Gastrocnemius medialis (tissue), 4 donors: Measurements from ENCODE around the gene P2RX2. TPM values are rescaled to one million over a fixed set of nuclear protein-coding genes. Genes with fewer than 3 reads are reported as not detected.

ENCODE experiments used
- ATAC-seq, 2 donors: fragments of 150-250 bp; one replicate each; pipeline ENCODE4 v1.9.1; 2016
- DNase-seq, 2 donors: peaks; one replicate each; pipeline ENCODE4 v3.0.0-alpha.2; 2019
- H3K27ac ChIP-seq, 4 donors: fragments of 200-600 bp; sonication (generic); 1 replicate in 1 of 4; 2 replicates in 3 of 4; pipeline ENCODE4 v1.5.1; 2016 to 2018; ENCODE audit warnings: mild to moderate bottlenecking in 2 of 4, moderate library complexity in 1 of 4
- H3K27me3 ChIP-seq, 3 donors: fragments of 200-600 bp; sonication (generic) in 2 of 3; 1 replicate in 1 of 3; 2 replicates in 2 of 3; pipeline versions ENCODE4 v1.5.1 to v1.6.0; 2016 to 2019; ENCODE audit warnings: mild to moderate bottlenecking in 1 of 3, moderate library complexity in 1 of 3
- H3K36me3 ChIP-seq, 2 donors: fragments of 200-600 bp; sonication (generic) in 1 of 2; one replicate each; pipeline ENCODE4 v1.5.1; 2017 to 2018
- H3K4me1 ChIP-seq, 2 donors: fragments of 200-600 bp; sonication (generic) in 1 of 2; one replicate each; pipeline ENCODE4 v1.5.1; 2016 to 2017; ENCODE audit warnings: mild to moderate bottlenecking in 2 of 2
- H3K4me3 ChIP-seq, 4 donors: fragments of 200-600 bp; sonication (generic) in 3 of 4; 1 replicate in 1 of 4; 2 replicates in 3 of 4; pipeline ENCODE4 v1.5.1; 2016 to 2019; ENCODE audit warnings: mild to moderate bottlenecking in 2 of 4
- H3K9me3 ChIP-seq, 3 donors: fragments of 200-600 bp; sonication (generic) in 2 of 3; 1 replicate in 1 of 3; 2 replicates in 2 of 3; pipeline ENCODE4 v1.5.1; 2016 to 2019
- POLR2A ChIP-seq, 2 donors: fragments of 450-650 bp; IDR thresholded peaks; one replicate each; pipeline ENCODE4 v1.6.1; 2017; ENCODE audit warnings: antibody characterized with exemption in 2 of 2, mild to moderate bottlenecking in 2 of 2, moderate library complexity in 2 of 2
- in situ Hi-C, 4 donors: fragments of 200-750 bp; cut with MboI; loops; one replicate each; pipeline versions ENCODE4 v1.15.0 to v1.8.0; 2017; ENCODE audit warnings: low sequenced_read_pairs in 4 of 4
- intact Hi-C: fragments of 100-400 bp; cut with DNase I; formaldehyde crosslinking; loops from one replicate; pipeline ENCODE4 v1.15.1; 2023; ENCODE audit warnings: low total_unique reads
- total RNA-seq, 4 donors: library from RNA; depleted of rRNA; stranded (reverse); fragments of >200 nt; gene quantifications; one replicate each; pipeline versions ENCODE4 v1.1.0 to v1.2.3, GENCODE V29; 2016
- TF ChIP-seq, protein P1 (sequence below), 5 experiments: fragments of 450-650 bp in 3 of 5; fragments of 200-600 bp in 2 of 5; sonication (generic) in 2 of 5; IDR thresholded peaks in 4 of 5; conservative IDR thresholded peaks in 1 of 5; 1 replicate in 4 of 5; 2 replicates in 1 of 5; pipeline ENCODE4 v1.5.1; 2016 to 2019; ENCODE audit warnings: antibody characterized with exemption in 5 of 5, mild to moderate bottlenecking in 3 of 5, moderate library complexity in 3 of 5

P2RX2 gene
- total RNA-seq, 4 donors from 2014 or later: not detected

- H3K27me3 ChIP-seq: no peaks in the 10 kb centered on the region
- no peaks in the 10 kb centered on the region for H3K9me3 ChIP-seq
- peaks cover 0 to under 1% of the 10 kb centered on the region in 2 donors for H3K4me1 ChIP-seq
- TF ChIP-seq, protein P1, sequence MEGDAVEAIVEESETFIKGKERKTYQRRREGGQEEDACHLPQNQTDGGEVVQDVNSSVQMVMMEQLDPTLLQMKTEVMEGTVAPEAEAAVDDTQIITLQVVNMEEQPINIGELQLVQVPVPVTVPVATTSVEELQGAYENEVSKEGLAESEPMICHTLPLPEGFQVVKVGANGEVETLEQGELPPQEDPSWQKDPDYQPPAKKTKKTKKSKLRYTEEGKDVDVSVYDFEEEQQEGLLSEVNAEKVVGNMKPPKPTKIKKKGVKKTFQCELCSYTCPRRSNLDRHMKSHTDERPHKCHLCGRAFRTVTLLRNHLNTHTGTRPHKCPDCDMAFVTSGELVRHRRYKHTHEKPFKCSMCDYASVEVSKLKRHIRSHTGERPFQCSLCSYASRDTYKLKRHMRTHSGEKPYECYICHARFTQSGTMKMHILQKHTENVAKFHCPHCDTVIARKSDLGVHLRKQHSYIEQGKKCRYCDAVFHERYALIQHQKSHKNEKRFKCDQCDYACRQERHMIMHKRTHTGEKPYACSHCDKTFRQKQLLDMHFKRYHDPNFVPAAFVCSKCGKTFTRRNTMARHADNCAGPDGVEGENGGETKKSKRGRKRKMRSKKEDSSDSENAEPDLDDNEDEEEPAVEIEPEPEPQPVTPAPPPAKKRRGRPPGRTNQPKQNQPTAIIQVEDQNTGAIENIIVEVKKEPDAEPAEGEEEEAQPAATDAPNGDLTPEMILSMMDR (IDR thresholded peaks at IDR 0.05 in 4 of 5, conservative IDR thresholded peaks at IDR 0.05 in 1 of 5): no peak
- TF ChIP-seq POLR2A (IDR thresholded peaks at IDR 0.05): no peak
- in situ Hi-C loops: no loop called here
- DNase-seq: no peak
- intact Hi-C loops: no loop called here
- H3K36me3 ChIP-seq: peaks cover 0 to 6% of the 10 kb centered on the region in 2 donors
- ATAC-seq: no peak
- no peak overlapping the region for H3K27ac ChIP-seq
- H3K4me3 ChIP-seq: no peak overlapping the region
These were observed 30.3 kb upstream of the P2RX2 start for GRCh38 chr12:132588319-132588718.

GRCh38 chr12:132588821-132589669 lies 29.5 kb upstream of the P2RX2 start:
- Histone ChIP-seq H3K4me1 (peaks cover 0 to 5% of the 10 kb centered on the region in 2 donors), H3K36me3 (peaks cover 0 to 1% of the 10 kb centered on the region in 2 donors), H3K9me3 (no peaks in the 10 kb centered on the region), H3K4me3 (no peak overlapping the region), H3K27me3 (peaks cover 0 to under 1% (median 0%) of the 10 kb centered on the region in 3 donors), H3K27ac (no peak overlapping the region)
- in situ Hi-C loops: no loop called here
- ATAC-seq (no peak), DNase-seq (no peak)
- TF ChIP-seq POLR2A (IDR thresholded peaks at IDR 0.05): no peak
- TF ChIP-seq, protein P1 (IDR thresholded peaks at IDR 0.05 in 4 of 5, conservative IDR thresholded peaks at IDR 0.05 in 1 of 5): no peak
- intact Hi-C loops: no loop called here

GRCh38 chr12:132591107-132591935 lies 27.3 kb upstream of the P2RX2 start:
- no peak for ATAC-seq
- intact Hi-C loops (no loop called here), in situ Hi-C loops (no loop called here)
- H3K27ac ChIP-seq: no peak overlapping the region
- TF ChIP-seq, protein P1 (IDR thresholded peaks at IDR 0.05 in 4 of 5, conservative IDR thresholded peaks at IDR 0.05 in 1 of 5): no peak
- TF ChIP-seq POLR2A (IDR thresholded peaks at IDR 0.05): no peak
- peaks cover 0 to 5% of the 10 kb centered on the region in 2 donors for H3K4me1 ChIP-seq
- no peaks in the 10 kb centered on the region for H3K9me3 ChIP-seq
- H3K27me3 ChIP-seq: peaks cover 0 to 11% (median 9%) of the 10 kb centered on the region in 3 donors
- no peak overlapping the region for H3K4me3 ChIP-seq
- H3K36me3 ChIP-seq: no peaks in the 10 kb centered on the region
- DNase-seq: no peak

GRCh38 chr12:132592282-132592970 lies 26.1 kb upstream of the P2RX2 start:
- DNase-seq (no peak), ATAC-seq (no peak)
- no peak overlapping the region for H3K27ac ChIP-seq
- H3K4me3 ChIP-seq: no peak overlapping the region
- peaks cover 0 to 17% (median 11%) of the 10 kb centered on the region in 3 donors for H3K27me3 ChIP-seq
- peaks cover 0 to 5% of the 10 kb centered on the region in 2 donors for H3K4me1 ChIP-seq
- H3K9me3 ChIP-seq: no peaks in the 10 kb centered on the region
- no peaks in the 10 kb centered on the region for H3K36me3 ChIP-seq
- TF ChIP-seq POLR2A (IDR thresholded peaks at IDR 0.05): no peak
- TF ChIP-seq, protein P1 (IDR thresholded peaks at IDR 0.05 in 4 of 5, conservative IDR thresholded peaks at IDR 0.05 in 1 of 5): no peak
- intact Hi-C loops (no loop called here), in situ Hi-C loops (no loop called here)
